ENCODE data around the gene CKAP2L.

GRCh38 chr2:112800881-112801583, 36.6 kb upstream of the CKAP2L start:
- TF ChIP-seq CTCF (IDR thresholded peaks at IDR 0.05) = no peak
- no peak for TF ChIP-seq ZFX (IDR thresholded peaks at IDR 0.05; ENCODE audit: borderline replicate concordance)

Data from 22Rv1 (cell line).